ENCODE measurements around the gene CTCFL. TPM values are rescaled to one million over a fixed set of nuclear protein-coding genes. Genes with fewer than 3 reads are reported as not detected.
A peak's percentile ranks its signal among the peaks of the same experiment; 100 is the strongest.

Gene CTCFL
- total and polyA plus RNA-seq, 2 of the 8 experiments (the other 6 are each of a cell fraction or from before 2014, with no cell fraction given): 0.30 to 0.80 TPM

DNA sequence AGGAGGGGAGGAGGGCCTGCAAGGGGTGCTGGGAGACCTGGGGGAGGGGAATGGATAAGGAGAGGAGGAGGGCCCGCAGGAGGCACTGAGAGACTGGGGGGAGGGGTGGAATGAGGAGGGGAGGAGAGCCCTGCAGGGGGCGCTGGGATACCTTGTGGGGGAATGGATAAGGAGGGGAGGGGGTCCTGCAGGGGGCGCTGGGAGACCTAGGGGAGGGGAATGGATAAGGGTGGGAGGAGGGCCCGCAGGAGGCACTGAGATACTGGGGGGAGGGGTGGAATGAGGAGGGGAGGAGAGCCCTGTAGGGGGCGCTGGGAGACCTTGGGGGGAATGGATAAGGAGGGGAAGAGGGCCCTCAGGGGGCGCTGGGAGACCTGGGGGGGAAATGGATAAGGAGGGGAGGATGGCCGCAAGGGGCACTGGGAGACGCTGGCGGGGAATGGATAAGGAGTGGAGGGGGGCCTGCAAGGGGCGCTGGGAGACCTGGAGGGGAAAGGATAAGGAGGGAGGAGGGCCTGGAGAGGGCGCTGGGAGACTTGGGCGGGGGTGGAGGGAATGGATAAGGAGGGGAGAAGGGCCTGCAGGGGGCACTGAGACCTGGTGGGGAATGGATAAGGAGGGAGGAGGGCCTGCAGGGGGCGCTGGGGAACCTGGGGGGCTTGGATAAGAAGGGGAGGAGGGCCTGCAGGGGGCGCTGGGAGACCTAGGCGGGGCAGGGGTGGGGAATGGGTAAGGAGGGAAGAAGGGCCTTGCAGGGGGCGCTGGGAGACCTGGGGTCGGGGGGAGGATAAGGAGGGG lies 1.3 kb upstream of the CTCFL start:
- H4K20me1 ChIP-seq (replicated peaks in 1 of 2; ENCODE audit: control insufficient read depth in 1 of 2, insufficient read depth in 2 of 2, low read length in 2 of 2): no peaks in the 10 kb centered on the region
- no peak overlapping the region for H2AK5ac ChIP-seq (ENCODE audit: low read depth, low read length)
- peaks cover 0 to 19% (median 5%) of the 10 kb centered on the region in 4 experiments; a peak in 5 of 7 replicates for H3K4me1 ChIP-seq (replicated peaks in 1 of 4; ENCODE audit: control insufficient read depth in 3 of 4, insufficient read depth in 4 of 4, low read length in 3 of 4)
- DNase-seq (ENCODE audit: low read depth in 1 of 2, low spot score in 2 of 2) (peak in 1 of 2 experiments; percentile 74), FAIRE-seq (no peak)
- H2BK20ac ChIP-seq (ENCODE audit: low read length): no peak overlapping the region
- no peak overlapping the region for H3K18ac ChIP-seq (ENCODE audit: extremely low read depth, low read length)
- H3K36me3 ChIP-seq (ENCODE audit: control insufficient read depth in 2 of 4, insufficient read depth in 4 of 4, low read length in 3 of 4): no peaks in the 10 kb centered on the region
- no peak overlapping the region for H2AFZ ChIP-seq (ENCODE audit: low read length)
- no peak overlapping the region for H3K56ac ChIP-seq (replicated peaks; ENCODE audit: insufficient read length, low read depth, low read length)
- H3K4ac ChIP-seq (replicated peaks; ENCODE audit: insufficient read length, low read depth, low read length): no peak overlapping the region
- no peak overlapping the region for H3K4me2 ChIP-seq (ENCODE audit: insufficient read depth in 1 of 2, low read depth in 2 of 2, low read length in 2 of 2)
- CTCF ChIA-PET (ENCODE audit: partially characterized antibody): interaction anchor here (0.8 to 2.0 kb wide), 9 partner anchors 9 to 70 kb away, joined by 3 to 13 read pairs (median 4); no protein-coding TSS in a partner anchor
- no peak overlapping the region for H3K4me3 ChIP-seq (ENCODE audit: extremely low read depth in 1 of 4, insufficient read depth in 2 of 4, low read depth in 3 of 4, low read length in 4 of 4)
- H4K91ac ChIP-seq (replicated peaks; ENCODE audit: insufficient read length, low read length): no peak overlapping the region
- H3K79me2 ChIP-seq (ENCODE audit: control insufficient read depth in 1 of 2, insufficient read depth in 2 of 2, low read length in 2 of 2): no peaks in the 10 kb centered on the region
- H4K8ac ChIP-seq (ENCODE audit: extremely low read depth, insufficient read depth, low read length): no peak overlapping the region
- H3K14ac ChIP-seq (ENCODE audit: insufficient read length): no peak overlapping the region
- H3K9me3 ChIP-seq (ENCODE audit: insufficient read depth in 2 of 2, low read depth in 1 of 2, low read length in 1 of 2): no peaks in the 10 kb centered on the region
- no peak overlapping the region for H2BK120ac ChIP-seq (replicated peaks; ENCODE audit: low read depth, low read length)
- H3K27ac ChIP-seq (ENCODE audit: low read depth, low read length): no peak overlapping the region
- no peak overlapping the region for H2BK5ac ChIP-seq (ENCODE audit: low read depth, low read length)
- no peaks in the 10 kb centered on the region for H3K23me2 ChIP-seq (ENCODE audit: low read depth, low read length)
- WGBS, 2 experiments (ENCODE audit: extremely low coverage in 1 of 2, insufficient coverage in 1 of 2, insufficient read length in 1 of 2, insufficient replicate concordance in 2 of 2, low coverage in 1 of 2, low lambda C conversion rate in 2 of 2, missing lambda C conversion rate in 1 of 2): no CpG with 5 or more reads among the region's 17 CpGs
- H3K27me3 ChIP-seq (replicated peaks in 1 of 4; ENCODE audit: control insufficient read depth in 3 of 4, extremely low read depth in 1 of 4, insufficient read depth in 3 of 4, low read length in 3 of 4): no peaks in the 10 kb centered on the region; a peak in 2 of 7 replicates
- no peaks in the 10 kb centered on the region for H3K79me1 ChIP-seq (ENCODE audit: low read depth, low read length)
- no peak overlapping the region for H3K9ac ChIP-seq (replicated peaks in 1 of 4; ENCODE audit: extremely low read depth in 1 of 4, low read depth in 3 of 4, low read length in 3 of 4)
- H2BK12ac ChIP-seq (ENCODE audit: low read depth, low read length): no peak overlapping the region
- POLR2A ChIA-PET (ENCODE audit: partially characterized antibody): no interaction called here
- H2BK15ac ChIP-seq (ENCODE audit: low read length): no peak overlapping the region
- no peak overlapping the region for H4K5ac ChIP-seq (ENCODE audit: insufficient read length, low read depth, low read length)
- no peak overlapping the region for H3K23ac ChIP-seq (ENCODE audit: insufficient read length)
- TF ChIP-seq RAD21 (IDR thresholded peaks at IDR 0.05 in 1 of 2, conservative IDR thresholded peaks at IDR 0.05 in 1 of 2; ENCODE audit: low read depth in 2 of 2, low read length in 2 of 2): peak; percentile 13 to 20; a peak in 3 of 4 replicates
- no peak for TF ChIP-seq USF2 (IDR thresholded peaks at IDR 0.05; ENCODE audit: low read length)
- TF ChIP-seq TBP (IDR thresholded peaks at IDR 0.05; ENCODE audit: low read depth, low read length): no peak
- TF ChIP-seq CREB1 (IDR thresholded peaks at IDR 0.05): no peak
- no peak for TF ChIP-seq SRF (IDR thresholded peaks at IDR 0.05; ENCODE audit: low read depth, low read length)
- no peak for TF ChIP-seq POLR2AphosphoS5 (IDR thresholded peaks at IDR 0.05; ENCODE audit: low read depth, low read length)
- no peak for TF ChIP-seq PHF8 (conservative IDR thresholded peaks at IDR 0.05; ENCODE audit: low read depth, low read length)
- TF ChIP-seq KDM5A (IDR thresholded peaks at IDR 0.05; ENCODE audit: low read length): no peak
- TF ChIP-seq, protein P1, sequence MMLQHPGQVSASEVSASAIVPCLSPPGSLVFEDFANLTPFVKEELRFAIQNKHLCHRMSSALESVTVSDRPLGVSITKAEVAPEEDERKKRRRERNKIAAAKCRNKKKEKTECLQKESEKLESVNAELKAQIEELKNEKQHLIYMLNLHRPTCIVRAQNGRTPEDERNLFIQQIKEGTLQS (IDR thresholded peaks at IDR 0.05; ENCODE audit: insufficient read depth, low read depth, low read length): 0 out of 2 replicates have a peak, but pooled peaks have one; percentile 6

All from H1 (cell line).